GM12864 (cell line): ENCODE measurements around the gene APPBP2.
"Not testable (repeated sequence)": the region's sequence is repeated elsewhere in the genome, so short reads cannot be mapped to it uniquely, and the experiment has no call there.

Source experiments
- DNase-seq: peaks from one replicate; pipeline ENCODE4 v3.0.0-alpha.2; 2011; ENCODE audit warnings: low read depth
- H3K4me3 ChIP-seq: 2 replicates; pipeline ENCODE4 v1.5.1; 2011; ENCODE audit warnings: mild to moderate bottlenecking, low read depth, low read length, control low read depth
- TF ChIP-seq, protein P1 (sequence below): IDR thresholded peaks from 2 replicates; pipeline ENCODE4 v1.5.1; 2011; ENCODE audit warnings: low read depth, mild to moderate bottlenecking, moderate library complexity, low read length, control low read depth, inconsistent platforms; ENCODE audit errors: missing control alignments

The APPBP2 gene

DNA sequence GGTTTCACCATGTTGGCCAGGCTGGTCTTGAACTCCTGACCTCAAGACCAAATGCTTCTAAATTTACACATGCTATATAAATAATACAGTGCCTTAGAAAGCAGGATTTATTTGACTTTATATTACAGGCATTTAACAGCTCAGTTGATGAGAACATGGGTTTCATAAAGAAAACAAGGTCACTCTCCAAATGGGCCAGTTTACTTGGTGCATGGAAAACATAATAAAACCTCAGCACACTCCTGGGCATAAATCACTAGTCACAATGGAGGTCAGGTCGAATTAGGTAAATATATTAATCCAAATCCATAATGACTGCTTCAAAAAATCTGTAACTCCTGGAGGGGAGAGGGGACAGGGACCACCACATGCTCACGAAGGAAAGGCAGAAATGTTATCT, 24.5 kb downstream of the APPBP2 start:
- DNase-seq = no peak
- TF ChIP-seq, protein P1, sequence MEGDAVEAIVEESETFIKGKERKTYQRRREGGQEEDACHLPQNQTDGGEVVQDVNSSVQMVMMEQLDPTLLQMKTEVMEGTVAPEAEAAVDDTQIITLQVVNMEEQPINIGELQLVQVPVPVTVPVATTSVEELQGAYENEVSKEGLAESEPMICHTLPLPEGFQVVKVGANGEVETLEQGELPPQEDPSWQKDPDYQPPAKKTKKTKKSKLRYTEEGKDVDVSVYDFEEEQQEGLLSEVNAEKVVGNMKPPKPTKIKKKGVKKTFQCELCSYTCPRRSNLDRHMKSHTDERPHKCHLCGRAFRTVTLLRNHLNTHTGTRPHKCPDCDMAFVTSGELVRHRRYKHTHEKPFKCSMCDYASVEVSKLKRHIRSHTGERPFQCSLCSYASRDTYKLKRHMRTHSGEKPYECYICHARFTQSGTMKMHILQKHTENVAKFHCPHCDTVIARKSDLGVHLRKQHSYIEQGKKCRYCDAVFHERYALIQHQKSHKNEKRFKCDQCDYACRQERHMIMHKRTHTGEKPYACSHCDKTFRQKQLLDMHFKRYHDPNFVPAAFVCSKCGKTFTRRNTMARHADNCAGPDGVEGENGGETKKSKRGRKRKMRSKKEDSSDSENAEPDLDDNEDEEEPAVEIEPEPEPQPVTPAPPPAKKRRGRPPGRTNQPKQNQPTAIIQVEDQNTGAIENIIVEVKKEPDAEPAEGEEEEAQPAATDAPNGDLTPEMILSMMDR = no peak
- no peak overlapping the region for H3K4me3 ChIP-seq

GRCh38 chr17:60496041-60496440, 30.0 kb downstream of the APPBP2 start:
- TF ChIP-seq, protein P1 = no peak
- DNase-seq = no peak
- H3K4me3 ChIP-seq = no peak overlapping the region

GRCh38 chr17:60495260-60495659, 30.8 kb downstream of the APPBP2 start:
- no peak for DNase-seq
- TF ChIP-seq, protein P1 = no peak
- H3K4me3 ChIP-seq = no peak overlapping the region

DNA sequence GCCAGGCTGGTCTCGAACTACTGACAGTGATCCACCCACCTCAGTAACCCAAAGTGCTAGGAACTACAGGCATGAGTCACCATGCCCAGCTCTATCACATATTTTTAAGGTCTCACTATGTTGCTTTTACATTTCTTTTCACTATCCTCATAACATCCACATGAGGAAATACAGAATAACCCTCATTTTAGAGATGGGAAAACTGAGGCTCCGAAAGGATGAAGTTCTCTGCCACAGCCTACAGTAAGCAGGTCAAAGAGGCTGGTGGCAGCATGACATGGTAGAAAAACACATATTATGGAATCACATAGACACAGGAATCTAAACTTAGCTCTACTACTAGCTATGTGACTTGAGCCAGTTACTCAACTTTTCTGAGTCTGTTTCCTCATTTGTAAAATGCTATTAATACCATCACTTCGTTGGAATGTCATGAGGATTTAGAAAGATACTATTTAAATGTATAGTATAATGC, 32.2 kb downstream of the APPBP2 start:
- DNase-seq = no peak
- TF ChIP-seq, protein P1 = no peak

GRCh38 chr17:60491771-60492170, 34.3 kb downstream of the APPBP2 start:
- H3K4me3 ChIP-seq = no peak overlapping the region
- DNase-seq = no peak
- TF ChIP-seq, protein P1 = no peak

More for the DNA sequence above, 32.2 kb downstream of the APPBP2 start:
- H3K4me3 ChIP-seq = no peak overlapping the region

DNA sequence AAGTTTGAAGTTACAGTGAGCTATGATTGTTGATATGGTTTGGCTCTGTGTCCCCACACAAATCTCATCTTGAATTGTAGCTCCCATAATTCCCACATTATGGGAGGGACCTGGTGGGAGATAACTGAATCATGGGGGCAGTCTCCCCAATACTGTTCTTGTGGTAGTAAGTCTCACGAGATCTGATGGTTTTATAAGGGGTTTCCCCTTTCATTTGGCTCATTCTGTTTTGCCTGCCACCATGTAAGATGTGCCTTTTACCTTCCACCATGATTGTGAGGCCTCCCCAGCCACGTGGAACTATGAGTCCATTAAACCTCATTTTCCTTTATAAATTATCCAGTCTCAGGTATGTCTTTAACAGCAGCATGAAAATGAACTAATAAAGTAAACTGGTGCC, 35.4 kb downstream of the APPBP2 start:
- H3K4me3 ChIP-seq, DNase-seq: not testable (repeated sequence)

DNA sequence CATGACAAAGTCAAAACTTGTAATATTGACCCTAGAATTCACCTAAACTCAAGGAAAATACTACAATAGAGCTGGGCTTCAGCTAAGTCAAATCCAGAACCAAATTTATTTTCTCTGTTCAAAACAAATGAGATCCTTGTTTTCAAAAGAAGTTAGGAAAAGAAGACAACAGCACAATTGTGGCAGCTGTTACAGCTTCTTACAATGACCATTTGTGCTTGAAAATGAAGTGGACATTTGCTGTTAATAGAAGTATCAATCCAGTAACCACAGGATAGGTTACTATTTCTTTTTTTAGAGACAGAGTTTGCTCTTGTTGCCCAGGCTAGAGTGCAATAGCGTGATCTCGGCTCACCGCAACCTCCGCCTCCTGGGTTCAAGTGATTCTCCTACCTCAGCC, 44.4 kb downstream of the APPBP2 start:
- TF ChIP-seq, protein P1 = no peak
- DNase-seq = no peak
- H3K4me3 ChIP-seq = no peak overlapping the region
